Ishikawa (cell line): ENCODE measurements around the gene NECTIN2.

Experiments
- CEBPB ChIP-seq: IDR thresholded peaks from 2 replicates; pipeline ENCODE4 v1.6.1; 2012
- CREB1 ChIP-seq: IDR thresholded peaks from 2 replicates; pipeline ENCODE4 v1.6.1; 2012; ENCODE audit warnings: low read depth
- EGR1 ChIP-seq: IDR thresholded peaks from 2 replicates; pipeline ENCODE4 v1.6.1; 2012
- EP300 ChIP-seq: IDR thresholded peaks from 2 replicates; pipeline ENCODE4 v1.6.1; 2012; ENCODE audit warnings: borderline replicate concordance
- FOXM1 ChIP-seq: IDR thresholded peaks from 2 replicates; pipeline ENCODE4 v1.6.1; 2012; ENCODE audit warnings: low read depth, borderline replicate concordance
- NFIC ChIP-seq: IDR thresholded peaks from 2 replicates; pipeline ENCODE4 v1.6.1; 2012
- RAD21 ChIP-seq: IDR thresholded peaks from 2 replicates; pipeline ENCODE4 v1.6.1; 2012; ENCODE audit warnings: low read depth
- TAF1 ChIP-seq: IDR thresholded peaks from 2 replicates; pipeline ENCODE4 v1.6.1; 2012; ENCODE audit warnings: low read depth, mild to moderate bottlenecking
- TCF12 ChIP-seq: IDR thresholded peaks from 2 replicates; pipeline ENCODE4 v1.6.1; 2012; ENCODE audit warnings: low read depth
- TEAD4 ChIP-seq: IDR thresholded peaks from 2 replicates; pipeline ENCODE4 v1.6.1; 2012
- YY1 ChIP-seq: IDR thresholded peaks from 2 replicates; pipeline ENCODE4 v1.6.1; 2012; ENCODE audit warnings: low read depth
- ZBTB7A ChIP-seq: IDR thresholded peaks from 2 replicates; pipeline ENCODE4 v1.6.1; 2012; ENCODE audit warnings: low read depth
- TF ChIP-seq, protein P1 (sequence below): IDR thresholded peaks from 2 replicates; pipeline ENCODE4 v1.6.1; 2012; ENCODE audit warnings: low read depth, mild to moderate bottlenecking
- TF ChIP-seq, protein P2 (sequence below): IDR thresholded peaks from 2 replicates; pipeline ENCODE4 v1.6.1; 2012
- TF ChIP-seq, protein P3 (sequence below): IDR thresholded peaks from 2 replicates; pipeline ENCODE4 v1.6.1; 2012

Gene NECTIN2

DNA sequence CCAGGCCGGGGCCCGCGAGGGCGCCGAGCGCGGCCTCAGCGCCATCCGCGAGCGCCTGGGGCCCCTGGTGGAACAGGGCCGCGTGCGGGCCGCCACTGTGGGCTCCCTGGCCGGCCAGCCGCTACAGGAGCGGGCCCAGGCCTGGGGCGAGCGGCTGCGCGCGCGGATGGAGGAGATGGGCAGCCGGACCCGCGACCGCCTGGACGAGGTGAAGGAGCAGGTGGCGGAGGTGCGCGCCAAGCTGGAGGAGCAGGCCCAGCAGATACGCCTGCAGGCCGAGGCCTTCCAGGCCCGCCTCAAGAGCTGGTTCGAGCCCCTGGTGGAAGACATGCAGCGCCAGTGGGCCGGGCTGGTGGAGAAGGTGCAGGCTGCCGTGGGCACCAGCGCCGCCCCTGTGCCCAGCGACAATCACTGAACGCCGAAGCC is 62.8 kb downstream of the NECTIN2 start:
- TF ChIP-seq TAF1, result no peak
- no peak for TF ChIP-seq TEAD4
- no peak for TF ChIP-seq EGR1
- TF ChIP-seq RAD21, result no peak
- TF ChIP-seq, protein P1, sequence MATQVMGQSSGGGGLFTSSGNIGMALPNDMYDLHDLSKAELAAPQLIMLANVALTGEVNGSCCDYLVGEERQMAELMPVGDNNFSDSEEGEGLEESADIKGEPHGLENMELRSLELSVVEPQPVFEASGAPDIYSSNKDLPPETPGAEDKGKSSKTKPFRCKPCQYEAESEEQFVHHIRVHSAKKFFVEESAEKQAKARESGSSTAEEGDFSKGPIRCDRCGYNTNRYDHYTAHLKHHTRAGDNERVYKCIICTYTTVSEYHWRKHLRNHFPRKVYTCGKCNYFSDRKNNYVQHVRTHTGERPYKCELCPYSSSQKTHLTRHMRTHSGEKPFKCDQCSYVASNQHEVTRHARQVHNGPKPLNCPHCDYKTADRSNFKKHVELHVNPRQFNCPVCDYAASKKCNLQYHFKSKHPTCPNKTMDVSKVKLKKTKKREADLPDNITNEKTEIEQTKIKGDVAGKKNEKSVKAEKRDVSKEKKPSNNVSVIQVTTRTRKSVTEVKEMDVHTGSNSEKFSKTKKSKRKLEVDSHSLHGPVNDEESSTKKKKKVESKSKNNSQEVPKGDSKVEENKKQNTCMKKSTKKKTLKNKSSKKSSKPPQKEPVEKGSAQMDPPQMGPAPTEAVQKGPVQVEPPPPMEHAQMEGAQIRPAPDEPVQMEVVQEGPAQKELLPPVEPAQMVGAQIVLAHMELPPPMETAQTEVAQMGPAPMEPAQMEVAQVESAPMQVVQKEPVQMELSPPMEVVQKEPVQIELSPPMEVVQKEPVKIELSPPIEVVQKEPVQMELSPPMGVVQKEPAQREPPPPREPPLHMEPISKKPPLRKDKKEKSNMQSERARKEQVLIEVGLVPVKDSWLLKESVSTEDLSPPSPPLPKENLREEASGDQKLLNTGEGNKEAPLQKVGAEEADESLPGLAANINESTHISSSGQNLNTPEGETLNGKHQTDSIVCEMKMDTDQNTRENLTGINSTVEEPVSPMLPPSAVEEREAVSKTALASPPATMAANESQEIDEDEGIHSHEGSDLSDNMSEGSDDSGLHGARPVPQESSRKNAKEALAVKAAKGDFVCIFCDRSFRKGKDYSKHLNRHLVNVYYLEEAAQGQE, result no peak
- TF ChIP-seq, protein P2, sequence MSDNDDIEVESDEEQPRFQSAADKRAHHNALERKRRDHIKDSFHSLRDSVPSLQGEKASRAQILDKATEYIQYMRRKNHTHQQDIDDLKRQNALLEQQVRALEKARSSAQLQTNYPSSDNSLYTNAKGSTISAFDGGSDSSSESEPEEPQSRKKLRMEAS, result no peak
- TF ChIP-seq EP300, result no peak
- TF ChIP-seq, protein P3, sequence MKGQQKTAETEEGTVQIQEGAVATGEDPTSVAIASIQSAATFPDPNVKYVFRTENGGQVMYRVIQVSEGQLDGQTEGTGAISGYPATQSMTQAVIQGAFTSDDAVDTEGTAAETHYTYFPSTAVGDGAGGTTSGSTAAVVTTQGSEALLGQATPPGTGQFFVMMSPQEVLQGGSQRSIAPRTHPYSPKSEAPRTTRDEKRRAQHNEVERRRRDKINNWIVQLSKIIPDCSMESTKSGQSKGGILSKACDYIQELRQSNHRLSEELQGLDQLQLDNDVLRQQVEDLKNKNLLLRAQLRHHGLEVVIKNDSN, result no peak
- TF ChIP-seq NFIC, result no peak

DNA sequence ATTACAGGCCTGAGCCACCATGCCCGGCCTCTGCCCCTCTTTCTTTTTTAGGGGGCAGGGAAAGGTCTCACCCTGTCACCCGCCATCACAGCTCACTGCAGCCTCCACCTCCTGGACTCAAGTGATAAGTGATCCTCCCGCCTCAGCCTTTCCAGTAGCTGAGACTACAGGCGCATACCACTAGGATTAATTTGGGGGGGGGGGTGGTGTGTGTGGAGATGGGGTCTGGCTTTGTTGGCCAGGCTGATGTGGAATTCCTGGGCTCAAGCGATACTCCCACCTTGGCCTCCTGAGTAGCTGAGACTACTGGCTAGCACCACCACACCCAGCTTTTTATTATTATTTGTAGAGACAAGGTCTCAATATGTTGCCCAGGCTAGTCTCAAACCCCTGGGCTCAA is 63.7 kb downstream of the NECTIN2 start:
- TF ChIP-seq EP300 (no peak), TCF12 (no peak), CEBPB (no peak), NFIC (no peak), CREB1 (no peak), RAD21 (no peak), EGR1 (no peak)

DNA sequence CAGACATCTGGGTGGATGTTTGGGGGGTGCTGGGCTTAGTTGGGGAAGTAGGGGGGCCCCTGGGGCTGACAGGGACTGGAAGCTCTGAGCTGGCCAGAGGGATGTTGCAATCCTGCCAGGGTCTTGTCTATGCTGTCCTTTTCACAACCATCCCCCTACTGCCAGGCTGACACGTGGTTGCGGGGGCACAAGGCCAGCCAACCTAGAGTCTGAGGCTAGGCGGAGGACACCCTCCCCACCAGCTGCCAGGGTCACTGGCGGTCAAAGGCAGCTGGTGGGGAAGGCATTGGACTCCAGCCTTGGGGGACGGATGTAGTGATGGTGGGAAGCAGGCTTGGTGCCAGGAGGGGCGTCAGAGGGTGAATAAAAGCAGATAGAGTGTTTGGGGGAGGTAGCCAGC is 66.8 kb downstream of the NECTIN2 start:
- TF ChIP-seq FOXM1, result no peak
- TF ChIP-seq NFIC, result no peak
- no peak for TF ChIP-seq CEBPB
- no peak for TF ChIP-seq ZBTB7A
- TF ChIP-seq, protein P2, result no peak
- TF ChIP-seq TAF1, result no peak

DNA sequence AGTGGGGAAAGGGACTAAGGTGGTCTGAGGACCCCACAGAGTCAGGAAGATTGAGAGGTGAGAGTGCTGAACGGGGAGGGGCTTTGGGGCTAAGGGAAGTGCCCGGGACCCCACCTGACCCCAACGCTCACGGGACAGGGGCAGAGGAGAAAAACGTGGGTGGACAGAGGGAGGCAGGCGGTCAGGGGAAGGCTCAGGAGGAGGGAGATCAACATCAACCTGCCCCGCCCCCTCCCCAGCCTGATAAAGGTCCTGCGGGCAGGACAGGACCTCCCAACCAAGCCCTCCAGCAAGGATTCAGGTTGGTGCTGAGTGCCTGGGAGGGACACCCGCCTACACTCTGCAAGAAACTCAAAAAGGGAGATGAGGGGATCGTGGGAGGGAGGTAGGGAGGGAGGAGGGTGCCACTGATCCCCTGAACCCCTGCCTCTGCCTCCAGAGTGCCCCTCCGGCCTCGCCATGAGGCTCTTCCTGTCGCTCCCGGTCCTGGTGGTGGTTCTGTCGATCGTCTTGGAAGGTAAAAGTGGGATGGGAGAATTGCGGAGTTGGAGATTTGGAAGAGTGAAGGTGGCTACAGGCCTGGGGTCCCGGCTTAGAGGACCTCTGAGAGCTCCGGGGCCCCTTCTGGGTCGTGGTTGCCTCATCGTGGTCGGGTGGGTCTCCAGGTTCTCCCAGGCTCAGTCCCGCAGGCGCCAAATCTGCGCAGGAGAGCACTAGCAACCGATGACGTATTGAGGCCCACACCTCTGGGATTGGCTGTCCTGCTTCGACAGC is 68.5 kb downstream of the NECTIN2 start, which contains the start of gene APOC1:
APOC1 (plus strand) TSS at position 176 of the 774 bp plus-strand sequence; CDS start at position 460, 284 bp downstream.
- peak; percentile 90 for TF ChIP-seq CREB1
- peak; percentile 54; the same call in 1 of the 2 replicates for TF ChIP-seq ZBTB7A

DNA sequence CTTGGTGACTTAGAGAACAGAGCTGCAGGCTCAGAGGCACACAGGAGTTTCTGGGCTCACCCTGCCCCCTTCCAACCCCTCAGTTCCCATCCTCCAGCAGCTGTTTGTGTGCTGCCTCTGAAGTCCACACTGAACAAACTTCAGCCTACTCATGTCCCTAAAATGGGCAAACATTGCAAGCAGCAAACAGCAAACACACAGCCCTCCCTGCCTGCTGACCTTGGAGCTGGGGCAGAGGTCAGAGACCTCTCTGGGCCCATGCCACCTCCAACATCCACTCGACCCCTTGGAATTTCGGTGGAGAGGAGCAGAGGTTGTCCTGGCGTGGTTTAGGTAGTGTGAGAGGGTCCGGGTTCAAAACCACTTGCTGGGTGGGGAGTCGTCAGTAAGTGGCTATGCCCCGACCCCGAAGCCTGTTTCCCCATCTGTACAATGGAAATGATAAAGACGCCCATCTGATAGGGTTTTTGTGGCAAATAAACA is 78.2 kb downstream of the NECTIN2 start:
- TF ChIP-seq YY1, result no peak
- TF ChIP-seq, protein P3, result no peak
- TF ChIP-seq ZBTB7A, result no peak
- TF ChIP-seq, protein P1, result no peak
- TF ChIP-seq EP300, result no peak
- no peak for TF ChIP-seq RAD21
- TF ChIP-seq, protein P2, result no peak
- TF ChIP-seq FOXM1, result no peak
- TF ChIP-seq TCF12, result no peak
- no peak for TF ChIP-seq CEBPB
- no peak for TF ChIP-seq NFIC
- TF ChIP-seq CREB1, result no peak
- no peak for TF ChIP-seq EGR1
- no peak for TF ChIP-seq TEAD4
- TF ChIP-seq TAF1, result no peak
